Astrocyte (in vitro differentiated cells and primary cell): ENCODE measurements around the gene KIN. TPM values are rescaled to one million over a fixed set of nuclear protein-coding genes. Genes with fewer than 3 reads are reported as not detected.

Source experiments
- DNase-seq: peaks from one replicate; pipeline ENCODE4 v3.0.0-alpha.2; 2010; ENCODE audit warnings: low read depth
- FAIRE-seq: peaks from 2 replicates; lab custom pipeline; 2011; peaks lifted over from hg19 to GRCh38; lab: Jason Lieb, UNC
- H2AFZ ChIP-seq: 2 replicates; pipeline ENCODE4 v1.6.0; 2012; ENCODE audit warnings: low read depth, low read length, inconsistent platforms
- H3K27ac ChIP-seq: 2 replicates; pipeline ENCODE4 v1.5.1; 2011; ENCODE audit warnings: low read depth, low read length, inconsistent platforms
- H3K27me3 ChIP-seq: 2 replicates; pipeline ENCODE4 v1.6.0; 2011; ENCODE audit warnings: low read length, inconsistent platforms; ENCODE audit not compliant: insufficient read depth
- H3K36me3 ChIP-seq: 2 replicates; pipeline ENCODE4 v1.5.1; 2011; ENCODE audit warnings: low read length, inconsistent platforms; ENCODE audit not compliant: insufficient read depth
- H3K4me1 ChIP-seq: 2 replicates; pipeline ENCODE4 v1.5.1; 2011; ENCODE audit warnings: low read length, inconsistent platforms; ENCODE audit not compliant: insufficient read depth
- H3K4me2 ChIP-seq: 2 replicates; pipeline ENCODE4 v1.6.0; 2012; ENCODE audit warnings: low read length, inconsistent platforms
- H3K4me3 ChIP-seq: 2 replicates; pipeline ENCODE4 v1.5.1; 2011; ENCODE audit warnings: low read depth, mild to moderate bottlenecking, low read length, inconsistent platforms; ENCODE audit not compliant: insufficient read depth
- H3K79me2 ChIP-seq: 2 replicates; pipeline ENCODE4 v1.6.0; 2012; ENCODE audit warnings: mild to moderate bottlenecking, low read length, inconsistent platforms; ENCODE audit not compliant: insufficient read depth
- H3K9ac ChIP-seq: 2 replicates; pipeline ENCODE4 v1.6.0; 2012; ENCODE audit warnings: mild to moderate bottlenecking, low read length, inconsistent platforms
- H3K9me3 ChIP-seq: 2 replicates; pipeline ENCODE4 v1.5.1; 2012; ENCODE audit warnings: low read depth, mild to moderate bottlenecking, low read length, inconsistent platforms; ENCODE audit not compliant: insufficient read depth
- H4K20me1 ChIP-seq: 2 replicates; pipeline ENCODE4 v1.6.0; 2012; ENCODE audit warnings: low read length, inconsistent platforms; ENCODE audit not compliant: insufficient read depth
- H3K27ac Mint-ChIP-seq: one replicate; pipeline ENCODE4 v1.8.0; 2021; ENCODE audit warnings: mild to moderate bottlenecking, mixed read lengths; ENCODE audit not compliant: unreplicated experiment
- H3K27me3 Mint-ChIP-seq: one replicate; pipeline ENCODE4 v1.8.0; 2021; ENCODE audit warnings: low read depth, mixed read lengths; ENCODE audit not compliant: unreplicated experiment
- H3K36me3 Mint-ChIP-seq: one replicate; pipeline ENCODE4 v1.8.0; 2021; ENCODE audit warnings: low read depth, mixed read lengths; ENCODE audit not compliant: unreplicated experiment
- H3K4me1 Mint-ChIP-seq: one replicate; pipeline ENCODE4 v1.8.0; 2021; ENCODE audit warnings: low read depth, mixed read lengths; ENCODE audit not compliant: unreplicated experiment
- H3K4me3 Mint-ChIP-seq: one replicate; pipeline ENCODE4 v1.8.0; 2021; ENCODE audit warnings: mild to moderate bottlenecking, moderate library complexity, mixed read lengths; ENCODE audit not compliant: unreplicated experiment
- H3K9me3 Mint-ChIP-seq: one replicate; pipeline ENCODE4 v1.8.0; 2021; ENCODE audit warnings: mild to moderate bottlenecking, mixed read lengths; ENCODE audit not compliant: unreplicated experiment
- EZH2 ChIP-seq: IDR thresholded peaks from 2 replicates; pipeline ENCODE4 v1.6.1; 2012; ENCODE audit warnings: mild to moderate bottlenecking, low read length, inconsistent platforms; ENCODE audit not compliant: insufficient read depth
- total RNA-seq: library from RNA; stranded (reverse); gene quantifications from 2 replicates; pipeline ENCODE4 v1.2.1, GENCODE V29; 2021
- TF ChIP-seq, protein P1 (sequence below): IDR thresholded peaks from 2 replicates; pipeline ENCODE4 v1.5.1; 2011; ENCODE audit warnings: low read depth, mild to moderate bottlenecking, inconsistent platforms, low read length, moderate library complexity; ENCODE audit not compliant: insufficient read depth

KIN gene
- total RNA-seq, 1 donor from 2014 or later: 14.1 TPM

- Mint-ChIP-seq H3K27ac (no peak overlapping the region), H3K4me3 (peak overlapping the region; percentile 15), H3K9me3 (no peaks in the 10 kb centered on the region), H3K36me3 (peaks cover 11% of the 10 kb centered on the region), H3K4me1 (no peaks in the 10 kb centered on the region), H3K27me3 (no peaks in the 10 kb centered on the region)
- FAIRE-seq: no peak
- no peak overlapping the region for H3K27ac ChIP-seq
- H3K4me3 ChIP-seq: no peak overlapping the region
- TF ChIP-seq, protein P1, sequence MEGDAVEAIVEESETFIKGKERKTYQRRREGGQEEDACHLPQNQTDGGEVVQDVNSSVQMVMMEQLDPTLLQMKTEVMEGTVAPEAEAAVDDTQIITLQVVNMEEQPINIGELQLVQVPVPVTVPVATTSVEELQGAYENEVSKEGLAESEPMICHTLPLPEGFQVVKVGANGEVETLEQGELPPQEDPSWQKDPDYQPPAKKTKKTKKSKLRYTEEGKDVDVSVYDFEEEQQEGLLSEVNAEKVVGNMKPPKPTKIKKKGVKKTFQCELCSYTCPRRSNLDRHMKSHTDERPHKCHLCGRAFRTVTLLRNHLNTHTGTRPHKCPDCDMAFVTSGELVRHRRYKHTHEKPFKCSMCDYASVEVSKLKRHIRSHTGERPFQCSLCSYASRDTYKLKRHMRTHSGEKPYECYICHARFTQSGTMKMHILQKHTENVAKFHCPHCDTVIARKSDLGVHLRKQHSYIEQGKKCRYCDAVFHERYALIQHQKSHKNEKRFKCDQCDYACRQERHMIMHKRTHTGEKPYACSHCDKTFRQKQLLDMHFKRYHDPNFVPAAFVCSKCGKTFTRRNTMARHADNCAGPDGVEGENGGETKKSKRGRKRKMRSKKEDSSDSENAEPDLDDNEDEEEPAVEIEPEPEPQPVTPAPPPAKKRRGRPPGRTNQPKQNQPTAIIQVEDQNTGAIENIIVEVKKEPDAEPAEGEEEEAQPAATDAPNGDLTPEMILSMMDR: no peak
- TF ChIP-seq EZH2: no peak
- H3K36me3 ChIP-seq: peaks cover 65% of the 10 kb centered on the region
- no peaks in the 10 kb centered on the region for H3K79me2 ChIP-seq
- no peaks in the 10 kb centered on the region for H3K4me1 ChIP-seq
- no peak overlapping the region for H3K4me2 ChIP-seq
- no peak for DNase-seq
- H3K9me3 ChIP-seq: no peaks in the 10 kb centered on the region
- no peaks in the 10 kb centered on the region for H3K27me3 ChIP-seq
- H3K9ac ChIP-seq: no peak overlapping the region
- peaks cover 18% of the 10 kb centered on the region for H4K20me1 ChIP-seq
- no peak overlapping the region for H2AFZ ChIP-seq
These were observed 16.9 kb upstream of the KIN start for GRCh38 chr10:7804741-7805140.

- Mint-ChIP-seq H3K9me3 (no peaks in the 10 kb centered on the region), H3K4me1 (no peaks in the 10 kb centered on the region), H3K4me3 (no peak overlapping the region), H3K27ac (no peak overlapping the region), H3K27me3 (no peaks in the 10 kb centered on the region), H3K36me3 (peaks cover 13% of the 10 kb centered on the region)
- H3K27me3 ChIP-seq: no peaks in the 10 kb centered on the region
- peaks cover 70% of the 10 kb centered on the region for H3K36me3 ChIP-seq
- H3K4me2 ChIP-seq: no peak overlapping the region
- no peak overlapping the region for H3K4me3 ChIP-seq
- no peak overlapping the region for H3K9ac ChIP-seq
- H3K4me1 ChIP-seq: no peaks in the 10 kb centered on the region
- FAIRE-seq (no peak), DNase-seq (no peak)
- no peak overlapping the region for H2AFZ ChIP-seq
- TF ChIP-seq, protein P1: no peak
- TF ChIP-seq EZH2: no peak
- no peak overlapping the region for H3K27ac ChIP-seq
- H3K79me2 ChIP-seq: no peaks in the 10 kb centered on the region
- no peaks in the 10 kb centered on the region for H3K9me3 ChIP-seq
- peaks cover 18% of the 10 kb centered on the region for H4K20me1 ChIP-seq
These were observed 16.4 kb upstream of the KIN start for GRCh38 chr10:7804216-7804615.

- H4K20me1 ChIP-seq: peaks cover 18% of the 10 kb centered on the region
- no peak overlapping the region for H3K4me2 ChIP-seq
- H3K27me3 ChIP-seq: no peaks in the 10 kb centered on the region
- Mint-ChIP-seq H3K4me3 (no peak overlapping the region), H3K27ac (no peak overlapping the region), H3K27me3 (no peaks in the 10 kb centered on the region), H3K9me3 (no peaks in the 10 kb centered on the region), H3K36me3 (peaks cover 18% of the 10 kb centered on the region), H3K4me1 (peaks cover 5% of the 10 kb centered on the region)
- H3K4me3 ChIP-seq: no peak overlapping the region
- H3K79me2 ChIP-seq: no peaks in the 10 kb centered on the region
- TF ChIP-seq, protein P1: no peak
- TF ChIP-seq EZH2: no peak
- no peak for DNase-seq
- H3K9me3 ChIP-seq: no peaks in the 10 kb centered on the region
- H2AFZ ChIP-seq: no peak overlapping the region
- no peak for FAIRE-seq
- H3K36me3 ChIP-seq: peaks cover 71% of the 10 kb centered on the region
- H3K9ac ChIP-seq: no peak overlapping the region
- peaks cover 7% of the 10 kb centered on the region for H3K4me1 ChIP-seq
- no peak overlapping the region for H3K27ac ChIP-seq
These were observed 14.8 kb upstream of the KIN start for GRCh38 chr10:7802606-7803005.
